Skeletal muscle cell (primary cell): ENCODE results near the gene TMEM178A.

Source experiments
- DNase-seq: peaks from one replicate; pipeline ENCODE4 v3.0.0-alpha.2; 2010; ENCODE audit warnings: low read depth
- H3K4me3 ChIP-seq: 2 replicates; pipeline ENCODE4 v1.5.1; 2011; ENCODE audit warnings: low read depth, mild to moderate bottlenecking, control low read depth, low read length, moderate library complexity

The TMEM178A gene

GRCh38 chr2:39667886-39668276, 2.2 kb downstream of the TMEM178A start:
- H3K4me3 ChIP-seq, result no peak overlapping the region
- DNase-seq, result no peak

GRCh38 chr2:39668576-39669080, 2.9 kb downstream of the TMEM178A start:
- no peak overlapping the region for H3K4me3 ChIP-seq
- no peak for DNase-seq

GRCh38 chr2:39671604-39672003, 5.9 kb downstream of the TMEM178A start:
- H3K4me3 ChIP-seq, result no peak overlapping the region
- no peak for DNase-seq

- no peak for DNase-seq
- no peak overlapping the region for H3K4me3 ChIP-seq
Observed at GRCh38 chr2:39673018-39673417, 7.3 kb downstream of the TMEM178A start.

- H3K4me3 ChIP-seq, result no peak overlapping the region
- DNase-seq, result no peak
Observed at GRCh38 chr2:39676342-39676741, 10.6 kb downstream of the TMEM178A start.

GRCh38 chr2:39678170-39678569, 12.5 kb downstream of the TMEM178A start:
- no peak for DNase-seq

GRCh38 chr2:39679805-39680204, 14.1 kb downstream of the TMEM178A start:
- H3K4me3 ChIP-seq, result no peak overlapping the region
- DNase-seq, result no peak

More at GRCh38 chr2:39678170-39678569, 12.5 kb downstream of the TMEM178A start:
- H3K4me3 ChIP-seq, result no peak overlapping the region

DNA sequence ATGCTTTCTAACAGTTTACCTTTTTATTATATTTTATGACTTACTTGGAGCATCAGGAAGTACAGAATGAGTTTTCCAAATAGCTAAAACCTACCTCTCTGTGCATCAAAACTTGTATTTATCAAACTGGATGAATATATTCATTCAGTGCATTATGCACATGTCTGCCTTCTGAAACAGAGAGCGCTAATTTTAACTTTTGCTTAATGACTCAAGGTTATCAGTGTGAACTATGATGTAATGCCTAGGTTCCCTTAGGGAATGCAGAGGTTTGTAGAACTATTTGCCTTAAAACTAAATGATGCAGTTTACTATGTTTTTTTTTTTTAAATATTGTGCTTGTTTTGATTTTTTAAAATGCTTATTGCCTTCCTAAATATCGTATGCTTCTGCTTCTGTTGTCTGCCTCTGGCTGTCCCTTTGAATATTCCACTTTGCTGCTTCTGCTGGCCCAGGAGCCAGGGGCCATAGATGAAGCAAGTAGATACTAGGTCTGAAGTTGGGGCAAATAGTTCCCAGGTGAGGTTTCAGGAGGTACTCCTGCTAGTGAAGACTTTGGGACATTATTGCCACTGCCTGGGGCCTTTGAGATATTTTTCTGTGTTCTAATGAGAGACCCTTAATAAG, 16.5 kb downstream of the TMEM178A start:
- H3K4me3 ChIP-seq, result no peak overlapping the region
- DNase-seq, result no peak

DNA sequence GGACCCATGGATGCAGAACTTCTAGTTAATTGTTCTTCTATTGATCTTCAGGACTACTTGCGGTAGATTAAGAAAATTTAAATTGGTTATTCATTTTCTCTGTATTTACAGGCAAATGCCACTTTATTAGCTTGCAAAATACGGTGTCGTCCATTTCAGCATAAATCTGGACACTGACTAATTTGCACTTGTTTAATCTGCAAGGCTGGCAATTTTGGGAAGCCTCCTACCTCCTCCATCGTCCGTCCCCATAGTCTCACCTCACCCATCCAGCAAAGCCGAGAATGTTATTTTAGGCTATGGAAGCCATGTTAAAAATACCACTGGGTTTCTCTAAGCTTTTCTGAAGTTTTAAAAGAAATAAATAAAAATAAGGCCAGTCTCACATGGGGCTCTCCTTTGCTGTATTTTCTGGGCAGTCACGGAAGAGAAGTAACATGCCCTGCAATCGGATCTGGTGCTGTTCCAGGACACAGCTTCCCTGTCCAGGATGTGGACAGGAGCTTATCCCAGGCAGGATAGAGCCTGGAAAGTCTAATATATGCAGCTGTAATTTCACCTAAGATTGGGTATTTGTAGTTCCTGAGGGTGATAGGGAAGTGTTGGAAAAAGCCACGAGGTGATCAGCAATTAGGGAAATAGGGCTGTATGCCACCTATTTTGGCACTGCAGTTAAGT, 17.4 kb downstream of the TMEM178A start:
- no peak overlapping the region for H3K4me3 ChIP-seq
- DNase-seq, result no peak

- no peak for DNase-seq
- H3K4me3 ChIP-seq, result no peak overlapping the region
Observed at GRCh38 chr2:39684464-39684863, 18.7 kb downstream of the TMEM178A start.

DNA sequence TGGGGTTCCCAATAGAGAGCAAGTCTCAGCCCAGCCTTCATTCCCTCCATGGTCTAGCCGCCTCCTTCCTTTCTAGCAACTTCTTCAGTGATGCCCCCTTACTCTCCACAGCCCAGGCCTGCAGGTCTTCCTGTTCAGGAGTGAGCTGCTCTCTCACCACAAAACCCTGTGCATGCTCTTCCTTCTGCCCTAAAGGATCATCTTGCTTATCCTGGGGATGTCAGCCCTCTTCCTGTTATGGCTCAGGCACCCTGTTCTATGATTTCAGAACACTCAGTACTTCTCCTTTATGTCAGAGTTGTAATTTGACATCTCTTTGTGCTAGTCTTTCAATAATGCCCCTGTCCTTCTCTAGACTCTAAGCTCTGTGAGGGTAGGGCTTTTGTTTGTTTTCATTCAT, 19.4 kb downstream of the TMEM178A start:
- no peak overlapping the region for H3K4me3 ChIP-seq
- DNase-seq, result no peak

GRCh38 chr2:39686456-39686855, 20.7 kb downstream of the TMEM178A start:
- DNase-seq, result no peak
- H3K4me3 ChIP-seq, result no peak overlapping the region

GRCh38 chr2:39688181-39688580, 22.5 kb downstream of the TMEM178A start:
- no peak overlapping the region for H3K4me3 ChIP-seq
- DNase-seq, result no peak

DNA sequence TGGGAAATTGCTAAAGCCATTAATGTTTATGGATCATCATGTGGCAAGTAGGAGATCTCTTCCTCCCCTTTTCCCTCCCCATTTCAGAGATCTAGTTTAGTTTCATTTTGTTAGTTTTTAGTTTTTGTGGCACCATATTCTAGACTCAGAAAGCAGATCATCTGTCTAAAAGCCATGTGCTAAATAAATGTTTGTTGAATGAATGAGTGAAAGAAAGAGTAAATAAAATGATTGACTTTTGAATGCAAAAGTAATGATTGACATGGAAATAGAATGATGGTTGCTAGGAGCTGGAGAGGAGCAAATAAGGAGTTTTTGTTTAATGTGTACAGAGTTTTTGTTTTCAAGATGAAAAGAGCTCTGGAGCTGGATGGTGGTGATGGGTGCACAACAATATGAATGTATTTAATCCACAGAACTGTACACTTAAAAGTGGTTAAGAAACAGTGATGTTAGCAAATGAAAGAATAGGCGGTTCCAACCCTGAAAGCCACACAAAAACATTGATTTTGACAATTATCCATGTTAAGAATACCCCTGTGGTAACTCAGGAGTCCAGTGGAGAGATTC, 23.6 kb downstream of the TMEM178A start:
- DNase-seq, result no peak

GRCh38 chr2:39689876-39690275, 24.2 kb downstream of the TMEM178A start:
- H3K4me3 ChIP-seq, result no peak overlapping the region
- DNase-seq, result no peak

More for the DNA sequence above, 23.6 kb downstream of the TMEM178A start:
- H3K4me3 ChIP-seq, result no peak overlapping the region

DNA sequence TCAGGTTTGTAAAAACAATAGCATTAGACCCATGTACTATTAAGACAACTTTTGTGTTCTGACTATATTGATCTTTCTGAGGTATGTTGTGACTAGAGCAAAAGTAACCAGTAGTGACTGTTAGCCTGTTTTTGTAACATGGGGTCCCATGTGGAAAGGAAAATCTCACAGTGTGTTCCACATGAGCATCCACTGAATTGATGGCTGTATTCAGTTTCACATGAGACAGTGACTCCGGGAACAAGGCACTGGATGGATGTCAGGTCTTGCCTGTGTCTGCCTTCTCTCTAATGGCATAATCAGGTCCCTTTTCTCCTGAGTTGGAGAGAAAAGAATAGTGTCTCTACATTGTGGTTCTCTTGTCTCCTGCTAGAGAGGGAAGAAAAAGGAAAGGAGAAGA, 27.5 kb downstream of the TMEM178A start:
- DNase-seq, result no peak
- H3K4me3 ChIP-seq, result no peak overlapping the region

GRCh38 chr2:39696101-39696553, 30.4 kb downstream of the TMEM178A start:
- H3K4me3 ChIP-seq, result no peak overlapping the region
- DNase-seq, result peak; percentile 92

GRCh38 chr2:39696838-39697237, 31.1 kb downstream of the TMEM178A start:
- DNase-seq, result peak; percentile 59
- H3K4me3 ChIP-seq, result no peak overlapping the region

DNA sequence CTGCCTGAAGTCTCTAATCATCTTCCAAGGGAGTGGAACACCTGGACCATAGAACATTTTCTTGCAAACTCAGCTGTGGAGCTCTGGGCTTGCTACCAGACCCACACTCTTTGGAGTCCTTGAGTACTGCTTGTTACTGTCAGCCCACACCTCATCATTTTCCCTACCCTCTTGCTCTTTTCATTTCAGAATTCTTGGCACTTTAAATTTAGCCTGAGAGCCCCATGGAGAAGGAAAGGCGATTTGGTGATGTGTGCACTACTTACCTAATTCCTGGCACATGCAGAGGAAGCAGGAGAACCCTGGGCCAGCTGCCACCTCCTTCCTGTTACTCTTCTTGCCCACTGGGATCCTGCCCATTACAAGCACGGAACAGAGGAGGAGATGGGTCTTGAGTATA, 31.7 kb downstream of the TMEM178A start:
- no peak for DNase-seq
- no peak overlapping the region for H3K4me3 ChIP-seq

DNA sequence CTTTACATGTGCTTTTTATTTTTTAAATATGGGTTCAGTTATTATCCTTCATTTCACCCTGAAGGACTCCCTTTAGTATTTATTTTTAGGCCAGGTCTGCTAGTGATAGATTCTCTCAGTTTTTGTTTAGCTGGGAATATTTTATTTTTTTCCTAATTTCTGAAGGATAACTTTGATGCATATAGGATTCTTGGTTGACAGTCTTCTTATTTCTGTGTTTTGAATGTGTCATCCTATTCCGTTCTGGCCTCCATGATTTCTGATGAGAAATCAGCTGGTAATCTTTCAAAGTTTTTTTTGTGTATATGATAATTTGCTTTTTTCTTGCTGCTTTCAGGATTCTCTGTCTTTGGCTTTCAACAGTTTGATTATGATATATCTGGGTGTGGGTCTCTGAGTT, 35.4 kb downstream of the TMEM178A start:
- no peak overlapping the region for H3K4me3 ChIP-seq
- DNase-seq, result no peak
